NOMO-1 treated with dmso at 0.1 percent for 144 hours (cell line): ENCODE results near the gene KRTAP10-6.
"Not testable (repeated sequence)": the region's sequence is repeated elsewhere in the genome, so short reads cannot be mapped to it uniquely, and the experiment has no call there.

Source experiments
- DNase-seq: peaks from one replicate; lab custom pipeline; 2025; ENCODE audit not compliant: unreplicated experiment; lab: John Stamatoyannopoulos, UW

Gene KRTAP10-6

GRCh38 chr21:44617071-44617501 lies 24.8 kb upstream of the KRTAP10-6 start:
- no peak for DNase-seq

GRCh38 chr21:44616591-44616926 lies 24.3 kb upstream of the KRTAP10-6 start:
- no peak for DNase-seq

- no peak for DNase-seq
These were observed 23.7 kb upstream of the KRTAP10-6 start for GRCh38 chr21:44615911-44616590.

GRCh38 chr21:44615466-44615865 lies 23.2 kb upstream of the KRTAP10-6 start:
- DNase-seq, result no peak

- DNase-seq, result no peak
These were observed 22.7 kb upstream of the KRTAP10-6 start for GRCh38 chr21:44614961-44615391.

GRCh38 chr21:44614161-44614631 lies 21.9 kb upstream of the KRTAP10-6 start:
- no peak for DNase-seq

GRCh38 chr21:44613386-44614155 lies 21.3 kb upstream of the KRTAP10-6 start:
- DNase-seq, result no peak

GRCh38 chr21:44612669-44613229 lies 20.4 kb upstream of the KRTAP10-6 start:
- no peak for DNase-seq

GRCh38 chr21:44612029-44612486 lies 19.8 kb upstream of the KRTAP10-6 start, which contains the start of gene KRTAP10-8:
KRTAP10-8 (plus strand) TSS chr21:44612079; CDS start chr21:44612101, 22 bp downstream.
- DNase-seq, result no peak

- DNase-seq, result no peak
These were observed 19.2 kb upstream of the KRTAP10-6 start for GRCh38 chr21:44611551-44611950.

GRCh38 chr21:44610157-44610843 lies 18.0 kb upstream of the KRTAP10-6 start:
- not testable (repeated sequence) for DNase-seq

- no peak for DNase-seq
These were observed 16.9 kb upstream of the KRTAP10-6 start for GRCh38 chr21:44609193-44609592.

- no peak for DNase-seq
These were observed 14.2 kb upstream of the KRTAP10-6 start for GRCh38 chr21:44606495-44606894.

GRCh38 chr21:44603911-44604310 lies 11.6 kb upstream of the KRTAP10-6 start:
- no peak for DNase-seq

- DNase-seq, result no peak
These were observed 11.0 kb upstream of the KRTAP10-6 start for GRCh38 chr21:44603109-44603875.

GRCh38 chr21:44602463-44602850 lies 10.2 kb upstream of the KRTAP10-6 start:
- no peak for DNase-seq

- no peak for DNase-seq
These were observed 9.5 kb upstream of the KRTAP10-6 start for GRCh38 chr21:44601596-44602462.

GRCh38 chr21:44601091-44601490 lies 8.8 kb upstream of the KRTAP10-6 start:
- DNase-seq, result not testable (repeated sequence)
